ENCODE results near the gene ATG16L2. TPM values are rescaled to one million over a fixed set of nuclear protein-coding genes. Genes with fewer than 3 reads are reported as not detected.

ATG16L2 gene, protein sequence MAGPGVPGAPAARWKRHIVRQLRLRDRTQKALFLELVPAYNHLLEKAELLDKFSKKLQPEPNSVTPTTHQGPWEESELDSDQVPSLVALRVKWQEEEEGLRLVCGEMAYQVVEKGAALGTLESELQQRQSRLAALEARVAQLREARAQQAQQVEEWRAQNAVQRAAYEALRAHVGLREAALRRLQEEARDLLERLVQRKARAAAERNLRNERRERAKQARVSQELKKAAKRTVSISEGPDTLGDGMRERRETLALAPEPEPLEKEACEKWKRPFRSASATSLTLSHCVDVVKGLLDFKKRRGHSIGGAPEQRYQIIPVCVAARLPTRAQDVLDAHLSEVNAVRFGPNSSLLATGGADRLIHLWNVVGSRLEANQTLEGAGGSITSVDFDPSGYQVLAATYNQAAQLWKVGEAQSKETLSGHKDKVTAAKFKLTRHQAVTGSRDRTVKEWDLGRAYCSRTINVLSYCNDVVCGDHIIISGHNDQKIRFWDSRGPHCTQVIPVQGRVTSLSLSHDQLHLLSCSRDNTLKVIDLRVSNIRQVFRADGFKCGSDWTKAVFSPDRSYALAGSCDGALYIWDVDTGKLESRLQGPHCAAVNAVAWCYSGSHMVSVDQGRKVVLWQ
- total RNA-seq (2022; extraction: Qiagen RNA extraction) = 3.1 to 5.2 TPM (median 4.5 TPM) in 5 replicates

DNA sequence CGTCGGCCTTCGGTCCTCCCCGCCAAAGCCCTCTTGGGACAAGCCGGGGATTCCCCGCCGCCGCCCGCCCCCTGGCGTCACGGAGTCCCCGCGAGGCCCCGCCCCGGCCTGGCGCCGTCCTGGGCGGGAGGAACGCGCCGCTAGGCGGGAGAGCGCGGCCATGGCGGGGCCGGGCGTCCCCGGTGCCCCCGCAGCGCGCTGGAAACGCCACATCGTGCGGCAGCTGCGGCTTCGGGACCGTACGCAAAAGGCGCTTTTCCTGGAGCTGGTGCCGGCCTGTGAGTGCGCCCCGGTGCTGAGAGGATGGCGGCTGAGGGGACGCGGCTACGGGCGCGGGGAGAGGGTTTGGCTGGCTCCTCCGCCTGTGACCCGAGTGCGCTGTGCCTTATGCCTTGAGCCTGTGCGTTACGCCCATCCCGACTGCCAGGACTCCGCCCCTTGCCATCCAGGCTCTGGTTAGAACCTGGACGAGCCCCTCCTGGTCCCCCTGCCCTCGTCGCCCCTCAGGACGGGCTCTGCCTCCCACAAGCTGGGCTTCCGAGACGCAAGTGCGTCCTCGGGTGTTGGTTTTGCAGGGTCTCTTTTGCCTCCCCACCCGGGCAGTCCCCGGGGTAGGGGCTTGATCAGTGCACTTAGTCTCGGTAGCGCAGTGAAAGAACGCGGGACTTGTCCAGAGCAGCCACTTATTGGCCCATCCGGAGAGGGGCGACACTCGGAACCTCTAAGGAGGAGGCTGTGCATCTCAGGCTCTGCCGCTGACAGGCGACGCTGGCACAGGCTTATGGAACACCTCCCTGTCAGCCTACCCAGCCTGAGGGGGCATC lies at the start of gene ATG16L2:
TSS of gene ATG16L2 (plus strand) at position 126 of the 824 bp plus-strand sequence. CDS start at position 161, 35 bp downstream.

DNA sequence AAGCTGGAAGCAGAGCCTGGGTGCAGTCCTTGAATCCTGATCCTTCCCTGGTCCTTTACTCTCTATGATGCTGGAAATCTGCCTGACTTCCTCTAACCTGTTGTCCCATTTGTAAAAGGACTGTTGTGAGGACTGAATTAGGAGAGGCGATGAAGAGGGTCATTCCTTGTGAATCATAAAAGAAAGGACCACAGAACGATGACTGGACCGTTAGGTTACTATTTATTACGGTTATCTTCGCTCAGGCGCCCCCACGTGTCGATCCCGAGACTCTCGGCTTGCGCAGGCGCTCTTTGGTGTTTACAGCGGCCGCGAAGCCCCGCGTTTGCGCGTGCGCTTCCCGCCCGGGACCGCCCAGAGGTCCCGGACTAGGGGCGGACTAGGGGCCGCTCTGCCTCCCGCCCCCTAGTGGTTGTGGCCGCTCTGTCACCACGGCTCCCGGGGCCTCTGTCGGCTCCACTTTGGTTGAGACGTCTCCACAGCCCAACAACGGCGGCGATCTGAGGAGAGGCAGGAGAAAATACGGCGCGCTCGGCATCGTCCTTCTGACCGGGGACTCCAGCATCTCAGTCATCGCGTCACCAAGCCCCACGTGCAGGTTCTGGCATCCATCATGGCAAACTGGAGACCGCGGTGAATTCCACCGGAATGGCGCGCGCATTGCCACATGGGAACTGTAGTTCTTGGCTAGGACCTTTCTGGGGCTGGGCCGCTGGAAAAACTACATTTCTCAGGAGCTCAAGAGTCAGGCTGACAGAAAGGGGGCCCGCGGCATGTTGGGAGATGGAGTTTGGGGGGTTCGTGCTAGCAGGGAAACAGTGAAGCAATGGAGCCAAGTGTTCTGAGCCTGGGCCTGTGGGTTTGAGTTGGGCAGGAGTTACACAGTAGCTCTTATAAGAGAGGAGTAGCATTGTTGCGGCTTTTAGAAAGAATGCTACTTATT lies 20.5 kb upstream of the ATG16L2 start, which contains the start of gene STARD10:
TSS of gene STARD10 (minus strand) at position 623 of the 943 bp plus-strand sequence. CDS start 12,866 bp downstream, outside the sequence.

Other genes with a start within 250 kb of the ATG16L2 start
- 1.1 to 1.9 TPM (median 1.2 TPM) in 5 replicates for gene PDE2A, start 140.0 kb upstream of the ATG16L2 start, total RNA-seq (2022; extraction: Qiagen RNA extraction)
- 24.7 to 33.5 TPM (median 31.4 TPM) in 5 replicates for gene ARAP1, start 62.0 kb upstream of the ATG16L2 start, total RNA-seq (2022; extraction: Qiagen RNA extraction)
- 15.0 to 21.0 TPM (median 19.1 TPM) in 5 replicates for gene STARD10, start 20.4 kb upstream of the ATG16L2 start, total RNA-seq (2022; extraction: Qiagen RNA extraction)

All from A549 treated with CORT108297 at 1 μM for 4 hours (cell line).